Esophagus squamous epithelium (tissue), 5 donors: ENCODE results near the gene CFTR. TPM values are rescaled to one million over a fixed set of nuclear protein-coding genes. Genes with fewer than 3 reads are reported as not detected.
A peak's percentile ranks its signal among the peaks of the same experiment; 100 is the strongest.

Source experiments
- DNase-seq: peaks from one replicate; lab custom pipeline; 2025; lab: John Stamatoyannopoulos, UW
- H3K27ac ChIP-seq, 4 donors: fragments of 200-600 bp; sonication (generic); one replicate each; pipeline ENCODE4 v1.5.1; 2016 to 2019; ENCODE audit warnings: mild to moderate bottlenecking in 1 of 4
- H3K27me3 ChIP-seq, 4 donors: fragments of 200-600 bp; sonication (generic); 1 replicate in 3 of 4; 2 replicates in 1 of 4; pipeline versions ENCODE4 v1.5.1 to v1.6.0; 2017 to 2021; ENCODE audit warnings: antibody characterized with exemption in 1 of 4
- H3K36me3 ChIP-seq, 3 donors: fragments of 200-600 bp; sonication (generic); one replicate each; pipeline ENCODE4 v1.5.1; 2016 to 2019
- H3K4me1 ChIP-seq, 3 donors: fragments of 200-600 bp; sonication (generic); one replicate each; pipeline ENCODE4 v1.5.1; 2017 to 2019
- H3K4me3 ChIP-seq, 4 donors: fragments of 200-600 bp; sonication (generic); 1 replicate in 3 of 4; 2 replicates in 1 of 4; pipeline ENCODE4 v1.5.1; 2016 to 2019; ENCODE audit warnings: mild to moderate bottlenecking in 2 of 4, moderate library complexity in 1 of 4
- H3K9me3 ChIP-seq, 3 donors: fragments of 200-600 bp; sonication (generic); one replicate each; pipeline ENCODE4 v1.5.1; 2016 to 2019
- CTCF ChIP-seq, 6 experiments: fragments of 450-650 bp in 4 of 6; fragments of 200-600 bp in 2 of 6; sonication (generic) in 2 of 6; IDR thresholded peaks; one replicate each; pipeline ENCODE4 v1.5.1; 2016 to 2019; ENCODE audit warnings: antibody characterized with exemption in 6 of 6, mild to moderate bottlenecking in 4 of 6, moderate library complexity in 4 of 6
- POLR2A ChIP-seq, 4 donors: fragments of 450-650 bp; IDR thresholded peaks; one replicate each; pipeline ENCODE4 v1.6.1; 2017; ENCODE audit warnings: antibody characterized with exemption in 4 of 4, mild to moderate bottlenecking in 4 of 4, moderate library complexity in 3 of 4
- WGBS, 2 donors: methylation state at CpG; one replicate each; pipeline ENCODE4 v1.1.5; 2018; 5-methylcytosine and 5-hydroxymethylcytosine counted together
- intact Hi-C: fragments of 100-400 bp; cut with DNase I; formaldehyde crosslinking; loops from one replicate; pipeline ENCODE4 v1.15.0; 2022
- total RNA-seq, 4 donors: library from RNA; depleted of rRNA; stranded (reverse); fragments of >200 nt; gene quantifications; one replicate each; pipeline ENCODE4 v1.1.0, GENCODE V29; 2016
- donor health status: DM: yes; HTN: yes; CAD: no.

The CFTR gene
- total RNA-seq, 4 donors from 2014 or later: 0.38 to 2.1 (median 0.99) TPM; not detected in 1

GRCh38 chr7:117685795-117686194 is 206.0 kb downstream of the CFTR start:
- H3K4me1 ChIP-seq: peaks cover 0 to 50% (median 0%) of the 10 kb centered on the region in 3 donors
- H3K9me3 ChIP-seq: no peaks in the 10 kb centered on the region
- intact Hi-C loops: no loop called here
- H3K27me3 ChIP-seq: no peaks in the 10 kb centered on the region
- H3K4me3 ChIP-seq: no peak overlapping the region
- peak overlapping the region in 1 of 4 donors; percentile 29 for H3K27ac ChIP-seq
- no peak for DNase-seq
- H3K36me3 ChIP-seq: no peaks in the 10 kb centered on the region
- no peak for TF ChIP-seq POLR2A (IDR thresholded peaks at IDR 0.05)
- no peak for TF ChIP-seq CTCF (IDR thresholded peaks at IDR 0.05)

- Histone ChIP-seq H3K27ac (peak overlapping the region in 2 of 4 donors; percentile 12 to 29), H3K27me3 (no peaks in the 10 kb centered on the region), H3K36me3 (no peaks in the 10 kb centered on the region), H3K9me3 (no peaks in the 10 kb centered on the region), H3K4me3 (no peak overlapping the region), H3K4me1 (peaks cover 0 to 57% (median 0%) of the 10 kb centered on the region in 3 donors)
- TF ChIP-seq POLR2A (IDR thresholded peaks at IDR 0.05): no peak
- DNase-seq: no peak
- intact Hi-C loops: no loop called here
Observed at GRCh38 chr7:117686311-117686935, 206.6 kb downstream of the CFTR start.

GRCh38 chr7:117688126-117688525 is 208.3 kb downstream of the CFTR start:
- TF ChIP-seq POLR2A (IDR thresholded peaks at IDR 0.05) (no peak), CTCF (IDR thresholded peaks at IDR 0.05) (no peak)
- WGBS, 2 donors: 32 to 54% methylated on average over 2 of the region's 2 CpGs
- peak overlapping the region in 3 of 4 donors; percentile 55 to 76 (median 65) for H3K27ac ChIP-seq
- H3K36me3 ChIP-seq: no peaks in the 10 kb centered on the region
- no peaks in the 10 kb centered on the region for H3K9me3 ChIP-seq
- intact Hi-C loops: no loop called here
- DNase-seq: no peak
- H3K4me3 ChIP-seq: no peak overlapping the region
- H3K4me1 ChIP-seq: peaks cover 0 to 64% (median 0%) of the 10 kb centered on the region in 3 donors
- H3K27me3 ChIP-seq: no peaks in the 10 kb centered on the region

- H3K4me1 ChIP-seq: peaks cover 0 to 57% (median 0%) of the 10 kb centered on the region in 3 donors
- H3K27ac ChIP-seq: peak overlapping the region in 3 of 4 donors; percentile 14 to 76 (median 55)
- no peak overlapping the region for H3K4me3 ChIP-seq
- DNase-seq: no peak
- H3K9me3 ChIP-seq: no peaks in the 10 kb centered on the region
- H3K27me3 ChIP-seq: no peaks in the 10 kb centered on the region
- intact Hi-C loops: no loop called here
- TF ChIP-seq CTCF (IDR thresholded peaks at IDR 0.05) (no peak), POLR2A (IDR thresholded peaks at IDR 0.05) (no peak)
- H3K36me3 ChIP-seq: no peaks in the 10 kb centered on the region
Observed at GRCh38 chr7:117689406-117689805, 209.6 kb downstream of the CFTR start.

GRCh38 chr7:117690147-117690546 is 210.3 kb downstream of the CFTR start:
- 83 to 87% methylated on average over 3 of the region's 3 CpGs for WGBS, 2 donors
- Histone ChIP-seq H3K4me1 (peaks cover 0 to 57% (median 0%) of the 10 kb centered on the region in 3 donors), H3K36me3 (no peaks in the 10 kb centered on the region), H3K27me3 (no peaks in the 10 kb centered on the region), H3K4me3 (no peak overlapping the region), H3K27ac (peak overlapping the region in 1 of 4 donors; percentile 76), H3K9me3 (no peaks in the 10 kb centered on the region)
- intact Hi-C loops: no loop called here
- no peak for TF ChIP-seq POLR2A (IDR thresholded peaks at IDR 0.05)
- DNase-seq: no peak

GRCh38 chr7:117692338-117692737 is 212.5 kb downstream of the CFTR start:
- 96 to 98% methylated on average over 7 of the region's 7 CpGs for WGBS, 2 donors
- Histone ChIP-seq H3K4me1 (peaks cover 0 to 48% (median 0%) of the 10 kb centered on the region in 3 donors), H3K27me3 (no peaks in the 10 kb centered on the region), H3K4me3 (no peak overlapping the region), H3K36me3 (no peaks in the 10 kb centered on the region), H3K9me3 (no peaks in the 10 kb centered on the region), H3K27ac (no peak overlapping the region)
- no peak for TF ChIP-seq POLR2A (IDR thresholded peaks at IDR 0.05)
- no peak for TF ChIP-seq CTCF (IDR thresholded peaks at IDR 0.05)
- intact Hi-C loops: no loop called here
- no peak for DNase-seq
